Measurements from ENCODE around the gene FBXO2.

Gene FBXO2

DNA sequence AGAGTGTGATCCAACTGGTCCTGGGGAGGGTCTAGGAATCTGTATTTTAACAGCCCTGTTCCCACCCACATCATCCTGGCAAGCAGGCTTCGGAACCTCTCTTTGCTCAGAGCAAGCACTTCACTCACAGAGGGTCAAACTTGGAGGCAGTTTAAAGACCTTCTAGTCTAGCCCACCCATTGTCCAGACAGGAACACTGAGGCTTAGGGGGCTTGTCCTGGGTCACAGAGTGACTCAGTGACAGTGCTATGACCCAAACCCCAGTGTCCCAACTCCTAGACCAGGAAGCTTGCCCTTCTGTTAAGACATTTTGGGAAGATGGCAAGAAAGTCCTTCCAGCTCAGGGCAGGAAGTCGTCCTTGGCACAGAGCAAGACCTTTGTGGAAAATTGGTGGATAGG is 36.5 kb downstream of the FBXO2 start:
- no peak for TF ChIP-seq TAF1 (IDR thresholded peaks at IDR 0.05; ENCODE audit: borderline replicate concordance, insufficient read depth, low read length)
- no peak for TF ChIP-seq POLR2AphosphoS5 (IDR thresholded peaks at IDR 0.05; ENCODE audit: low read depth, low read length)
- TF ChIP-seq FOXP2 (optimal IDR thresholded peaks at IDR 0.05; ENCODE audit: borderline replicate concordance, extremely low read depth, extremely low read length, insufficient read depth) = no peak
- TF ChIP-seq, protein P1, sequence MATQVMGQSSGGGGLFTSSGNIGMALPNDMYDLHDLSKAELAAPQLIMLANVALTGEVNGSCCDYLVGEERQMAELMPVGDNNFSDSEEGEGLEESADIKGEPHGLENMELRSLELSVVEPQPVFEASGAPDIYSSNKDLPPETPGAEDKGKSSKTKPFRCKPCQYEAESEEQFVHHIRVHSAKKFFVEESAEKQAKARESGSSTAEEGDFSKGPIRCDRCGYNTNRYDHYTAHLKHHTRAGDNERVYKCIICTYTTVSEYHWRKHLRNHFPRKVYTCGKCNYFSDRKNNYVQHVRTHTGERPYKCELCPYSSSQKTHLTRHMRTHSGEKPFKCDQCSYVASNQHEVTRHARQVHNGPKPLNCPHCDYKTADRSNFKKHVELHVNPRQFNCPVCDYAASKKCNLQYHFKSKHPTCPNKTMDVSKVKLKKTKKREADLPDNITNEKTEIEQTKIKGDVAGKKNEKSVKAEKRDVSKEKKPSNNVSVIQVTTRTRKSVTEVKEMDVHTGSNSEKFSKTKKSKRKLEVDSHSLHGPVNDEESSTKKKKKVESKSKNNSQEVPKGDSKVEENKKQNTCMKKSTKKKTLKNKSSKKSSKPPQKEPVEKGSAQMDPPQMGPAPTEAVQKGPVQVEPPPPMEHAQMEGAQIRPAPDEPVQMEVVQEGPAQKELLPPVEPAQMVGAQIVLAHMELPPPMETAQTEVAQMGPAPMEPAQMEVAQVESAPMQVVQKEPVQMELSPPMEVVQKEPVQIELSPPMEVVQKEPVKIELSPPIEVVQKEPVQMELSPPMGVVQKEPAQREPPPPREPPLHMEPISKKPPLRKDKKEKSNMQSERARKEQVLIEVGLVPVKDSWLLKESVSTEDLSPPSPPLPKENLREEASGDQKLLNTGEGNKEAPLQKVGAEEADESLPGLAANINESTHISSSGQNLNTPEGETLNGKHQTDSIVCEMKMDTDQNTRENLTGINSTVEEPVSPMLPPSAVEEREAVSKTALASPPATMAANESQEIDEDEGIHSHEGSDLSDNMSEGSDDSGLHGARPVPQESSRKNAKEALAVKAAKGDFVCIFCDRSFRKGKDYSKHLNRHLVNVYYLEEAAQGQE (IDR thresholded peaks at IDR 0.05; ENCODE audit: insufficient read depth in 1 of 2, low read depth in 2 of 2, low read length in 2 of 2) = no peak
- TF ChIP-seq SIN3A (IDR thresholded peaks at IDR 0.05; ENCODE audit: borderline replicate concordance, insufficient read depth, low read length) = no peak

DNA sequence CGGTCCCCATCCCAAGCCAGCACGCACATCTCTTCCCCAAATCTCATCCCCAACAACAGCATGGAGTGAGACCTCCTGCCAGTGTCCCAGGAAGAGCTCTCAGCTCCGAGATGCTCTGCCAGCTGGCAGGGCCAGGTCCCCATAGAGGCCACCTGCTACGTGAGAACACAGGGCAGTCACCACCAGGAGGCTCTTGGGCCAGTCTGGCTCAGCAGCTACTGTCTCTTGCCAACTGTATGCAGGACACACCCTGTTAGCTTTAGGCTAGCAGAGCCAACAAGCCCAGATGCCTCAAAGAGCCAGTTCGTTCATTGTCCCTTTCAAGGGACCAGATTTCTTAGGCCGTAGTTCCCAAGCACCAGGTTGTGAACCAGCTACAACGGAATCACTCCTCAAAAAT is 36.9 kb downstream of the FBXO2 start:
- TF ChIP-seq FOXP2 (optimal IDR thresholded peaks at IDR 0.05; ENCODE audit: borderline replicate concordance, extremely low read depth, extremely low read length, insufficient read depth) (no peak), POLR2AphosphoS5 (IDR thresholded peaks at IDR 0.05; ENCODE audit: low read depth, low read length) (no peak), TAF1 (IDR thresholded peaks at IDR 0.05; ENCODE audit: borderline replicate concordance, insufficient read depth, low read length) (no peak), SIN3A (IDR thresholded peaks at IDR 0.05; ENCODE audit: borderline replicate concordance, insufficient read depth, low read length) (no peak)
- TF ChIP-seq, protein P1 (IDR thresholded peaks at IDR 0.05; ENCODE audit: insufficient read depth in 1 of 2, low read depth in 2 of 2, low read length in 2 of 2) = no peak

DNA sequence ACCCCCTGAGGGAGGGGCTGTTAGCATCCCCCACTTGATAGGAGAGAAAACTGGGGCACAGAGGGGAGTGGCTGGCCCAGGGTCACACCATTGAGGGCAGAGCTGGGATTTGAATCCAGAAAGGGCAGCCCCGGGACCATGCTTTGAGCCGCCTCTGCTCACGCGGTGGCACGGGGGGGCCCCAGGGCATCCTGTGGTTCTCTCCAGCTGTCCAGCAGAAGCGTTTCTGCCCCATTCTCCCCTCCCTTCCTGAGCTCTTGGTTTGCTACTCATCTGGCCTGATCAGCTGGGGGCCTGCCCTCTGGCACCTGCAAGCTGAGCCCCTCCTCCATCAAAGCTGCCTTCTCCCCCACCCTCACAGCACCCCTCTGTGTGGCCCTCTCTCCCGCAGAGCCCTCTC is 37.5 kb downstream of the FBXO2 start:
- TF ChIP-seq SIN3A (IDR thresholded peaks at IDR 0.05; ENCODE audit: borderline replicate concordance, insufficient read depth, low read length) (no peak), FOXP2 (optimal IDR thresholded peaks at IDR 0.05; ENCODE audit: borderline replicate concordance, extremely low read depth, extremely low read length, insufficient read depth) (no peak), TAF1 (IDR thresholded peaks at IDR 0.05; ENCODE audit: borderline replicate concordance, insufficient read depth, low read length) (no peak), POLR2AphosphoS5 (IDR thresholded peaks at IDR 0.05; ENCODE audit: low read depth, low read length) (no peak)
- TF ChIP-seq, protein P1 (IDR thresholded peaks at IDR 0.05; ENCODE audit: insufficient read depth in 1 of 2, low read depth in 2 of 2, low read length in 2 of 2) = no peak

DNA sequence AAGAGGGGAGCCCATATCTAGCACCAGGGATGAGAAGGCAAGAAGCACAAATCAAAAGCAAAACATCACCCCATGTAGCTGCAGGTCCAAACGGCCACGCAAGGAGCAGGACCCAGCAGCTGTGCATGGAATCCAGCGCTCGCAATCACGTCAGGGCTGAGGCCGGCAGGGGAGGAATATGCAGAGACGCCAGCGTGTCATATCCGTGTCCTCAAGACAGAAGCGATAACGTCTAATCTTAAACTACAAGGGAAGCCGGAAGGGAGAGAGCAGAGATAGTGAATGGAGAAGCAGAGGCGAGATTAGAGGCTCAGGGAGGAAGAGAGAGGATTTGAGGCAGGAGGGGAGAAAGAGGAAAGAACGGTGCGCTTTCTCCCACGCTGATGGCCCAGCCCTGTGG is 39.1 kb downstream of the FBXO2 start:
- TF ChIP-seq SIN3A (IDR thresholded peaks at IDR 0.05; ENCODE audit: borderline replicate concordance, insufficient read depth, low read length) (no peak), FOXP2 (optimal IDR thresholded peaks at IDR 0.05; ENCODE audit: borderline replicate concordance, extremely low read depth, extremely low read length, insufficient read depth) (no peak), TAF1 (IDR thresholded peaks at IDR 0.05; ENCODE audit: borderline replicate concordance, insufficient read depth, low read length) (no peak), POLR2AphosphoS5 (IDR thresholded peaks at IDR 0.05; ENCODE audit: low read depth, low read length) (no peak)
- TF ChIP-seq, protein P1 (IDR thresholded peaks at IDR 0.05; ENCODE audit: insufficient read depth in 1 of 2, low read depth in 2 of 2, low read length in 2 of 2) = no peak

DNA sequence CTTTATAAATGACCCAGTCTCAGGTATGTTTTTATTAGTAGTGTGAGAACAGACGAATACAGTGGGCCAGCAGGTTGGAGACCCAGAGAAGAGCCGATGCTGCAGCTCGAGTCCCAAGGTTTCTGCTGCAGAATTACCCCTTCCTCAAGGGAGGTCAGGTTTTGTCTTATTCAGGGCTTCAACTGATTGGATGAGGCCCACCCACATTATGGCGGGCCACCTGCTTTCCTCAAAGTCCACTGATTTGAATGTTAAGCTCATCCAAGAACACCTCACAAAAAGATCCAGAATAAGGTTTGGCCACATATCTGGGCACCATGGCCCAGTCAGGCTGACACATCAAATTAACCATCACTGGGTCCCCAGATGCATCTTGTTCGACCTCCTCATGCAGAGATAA is 40.9 kb downstream of the FBXO2 start:
- TF ChIP-seq TAF1 (IDR thresholded peaks at IDR 0.05; ENCODE audit: borderline replicate concordance, insufficient read depth, low read length) (no peak), POLR2AphosphoS5 (IDR thresholded peaks at IDR 0.05; ENCODE audit: low read depth, low read length) (no peak), FOXP2 (optimal IDR thresholded peaks at IDR 0.05; ENCODE audit: borderline replicate concordance, extremely low read depth, extremely low read length, insufficient read depth) (no peak), SIN3A (IDR thresholded peaks at IDR 0.05; ENCODE audit: borderline replicate concordance, insufficient read depth, low read length) (no peak)
- TF ChIP-seq, protein P1 (IDR thresholded peaks at IDR 0.05; ENCODE audit: insufficient read depth in 1 of 2, low read depth in 2 of 2, low read length in 2 of 2) = no peak
